Ectodermal cell (in vitro differentiated cells): ENCODE results near the gene PRKAG1.

Source experiments
- H3K27ac ChIP-seq: 2 replicates; pipeline ENCODE4 v1.7.0; 2013; ENCODE audit warnings: mild to moderate bottlenecking, low read depth, low read length; ENCODE audit not compliant: insufficient read depth, poor library complexity, severe bottlenecking
- H3K27me3 ChIP-seq: 2 replicates; pipeline ENCODE4 v1.7.0; 2013; ENCODE audit warnings: mild to moderate bottlenecking, low read length; ENCODE audit not compliant: insufficient read depth, control insufficient read depth, poor library complexity, severe bottlenecking
- H3K36me3 ChIP-seq: one replicate; pipeline ENCODE4 v1.7.0; 2013; ENCODE audit warnings: low read length; ENCODE audit not compliant: control insufficient read depth, insufficient read depth
- H3K4me1 ChIP-seq: one replicate; pipeline ENCODE4 v1.7.0; 2013; ENCODE audit warnings: low read length; ENCODE audit not compliant: control insufficient read depth, insufficient read depth
- H3K4me3 ChIP-seq: 2 replicates; pipeline ENCODE4 v1.7.0; 2013; ENCODE audit warnings: low read depth, low read length, control low read depth; ENCODE audit not compliant: insufficient read depth
- H3K9me3 ChIP-seq: 2 replicates; pipeline ENCODE4 v1.7.0; 2013; ENCODE audit warnings: mild to moderate bottlenecking, low read length, moderate library complexity; ENCODE audit not compliant: control insufficient read depth
- WGBS, 2 experiments: methylation state at CpG; one replicate each; pipeline ENCODE4 v1.1.7; 2013; ENCODE audit warnings: missing lambda C conversion rate in 2 of 2; 5-methylcytosine and 5-hydroxymethylcytosine counted together

PRKAG1 gene

DNA sequence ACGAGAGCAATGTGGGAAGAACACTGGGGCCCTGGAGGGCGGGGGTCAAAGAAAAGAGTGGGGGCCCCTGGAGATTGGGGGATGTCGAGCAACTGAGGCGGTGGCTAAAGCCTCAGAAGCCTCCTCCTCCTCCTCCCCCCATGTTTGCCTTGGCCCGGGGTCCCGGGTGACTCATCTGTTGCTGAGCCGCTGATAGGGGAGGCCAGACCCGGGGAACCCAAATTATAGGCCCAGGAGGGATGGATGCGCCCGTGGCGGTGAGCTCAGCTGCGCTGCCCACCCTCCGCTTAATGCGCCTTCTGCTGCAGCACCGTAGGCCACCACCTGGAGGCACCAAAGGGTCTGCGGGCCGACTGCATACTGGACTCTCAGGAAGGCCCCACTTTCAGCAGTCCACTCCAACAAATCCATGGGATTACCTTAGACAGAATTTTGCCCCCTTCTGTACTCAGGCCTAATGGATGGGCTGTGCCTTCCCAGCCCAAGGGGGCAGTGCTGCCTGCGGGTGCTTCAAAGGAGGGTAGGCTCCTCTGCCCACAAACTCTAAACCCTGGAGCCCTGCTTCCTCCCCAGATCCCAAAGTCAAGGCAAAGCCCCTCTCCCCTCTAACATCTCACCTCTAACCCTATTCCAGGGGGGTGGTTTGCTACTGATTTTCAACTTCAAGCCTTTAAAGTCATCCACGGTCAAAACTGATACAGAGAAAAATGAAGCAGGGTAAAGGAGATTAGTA lies 44.5 kb downstream of the PRKAG1 start:
- 20 to 22% methylated on average over 19 of the region's 19 CpGs for WGBS, 2 experiments
- Histone ChIP-seq H3K4me1 (peaks cover 26% of the 10 kb centered on the region), H3K4me3 (no peak overlapping the region), H3K27ac (no peak overlapping the region), H3K9me3 (no peaks in the 10 kb centered on the region), H3K36me3 (no peaks in the 10 kb centered on the region), H3K27me3 (peaks cover 100% of the 10 kb centered on the region)

DNA sequence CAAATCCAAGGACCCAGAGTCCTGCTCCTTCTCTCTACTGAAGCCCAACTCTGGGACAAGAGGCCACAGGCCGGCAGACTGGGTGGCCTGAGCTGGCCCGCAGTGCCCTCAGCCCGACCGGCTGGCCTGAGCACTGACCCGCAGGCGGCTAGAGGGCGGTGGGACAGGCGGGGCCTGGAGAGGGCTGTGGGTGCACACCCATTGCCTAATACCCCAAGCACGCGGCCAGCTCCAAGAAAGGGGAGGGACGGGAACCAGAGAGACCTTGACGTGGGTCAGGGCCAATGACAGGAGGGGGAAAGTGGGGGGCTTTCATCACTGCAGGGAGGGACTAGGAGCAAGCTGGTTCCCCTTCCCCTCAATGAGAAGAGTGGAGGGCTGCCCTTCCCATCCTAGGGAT lies 45.0 kb downstream of the PRKAG1 start:
- Histone ChIP-seq H3K4me3 (no peak overlapping the region), H3K9me3 (no peaks in the 10 kb centered on the region), H3K27me3 (peaks cover 97% of the 10 kb centered on the region), H3K27ac (no peak overlapping the region), H3K4me1 (peaks cover 32% of the 10 kb centered on the region), H3K36me3 (no peaks in the 10 kb centered on the region)
- WGBS, 2 experiments, result 47 to 52% methylated on average over 12 of the region's 12 CpGs

DNA sequence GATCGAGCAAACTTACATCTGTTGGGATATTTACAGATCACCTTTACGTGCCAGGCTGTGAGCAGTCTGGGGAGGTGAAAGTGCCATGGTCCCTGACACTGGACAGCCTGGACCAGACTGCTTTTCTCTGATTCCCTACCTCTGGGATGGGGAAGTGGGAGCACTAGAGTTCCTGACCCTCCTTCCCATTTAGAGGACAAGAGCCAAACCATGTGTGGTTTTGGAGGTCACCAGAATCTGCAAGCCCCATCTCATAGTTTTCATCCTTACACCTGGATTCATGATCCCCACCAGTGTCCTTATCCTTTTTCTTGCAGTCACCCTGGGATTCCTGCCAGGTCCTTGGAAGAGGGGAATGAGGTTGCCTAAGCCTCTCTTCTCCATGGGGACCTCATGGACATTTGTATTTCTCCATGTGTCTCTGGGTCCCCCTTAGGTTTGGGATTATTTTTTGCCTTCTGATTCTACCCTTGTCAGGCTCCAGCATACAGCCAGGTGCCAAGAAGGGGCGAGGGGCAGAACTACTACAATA lies 45.6 kb downstream of the PRKAG1 start:
- no peak overlapping the region for H3K27ac ChIP-seq

DNA sequence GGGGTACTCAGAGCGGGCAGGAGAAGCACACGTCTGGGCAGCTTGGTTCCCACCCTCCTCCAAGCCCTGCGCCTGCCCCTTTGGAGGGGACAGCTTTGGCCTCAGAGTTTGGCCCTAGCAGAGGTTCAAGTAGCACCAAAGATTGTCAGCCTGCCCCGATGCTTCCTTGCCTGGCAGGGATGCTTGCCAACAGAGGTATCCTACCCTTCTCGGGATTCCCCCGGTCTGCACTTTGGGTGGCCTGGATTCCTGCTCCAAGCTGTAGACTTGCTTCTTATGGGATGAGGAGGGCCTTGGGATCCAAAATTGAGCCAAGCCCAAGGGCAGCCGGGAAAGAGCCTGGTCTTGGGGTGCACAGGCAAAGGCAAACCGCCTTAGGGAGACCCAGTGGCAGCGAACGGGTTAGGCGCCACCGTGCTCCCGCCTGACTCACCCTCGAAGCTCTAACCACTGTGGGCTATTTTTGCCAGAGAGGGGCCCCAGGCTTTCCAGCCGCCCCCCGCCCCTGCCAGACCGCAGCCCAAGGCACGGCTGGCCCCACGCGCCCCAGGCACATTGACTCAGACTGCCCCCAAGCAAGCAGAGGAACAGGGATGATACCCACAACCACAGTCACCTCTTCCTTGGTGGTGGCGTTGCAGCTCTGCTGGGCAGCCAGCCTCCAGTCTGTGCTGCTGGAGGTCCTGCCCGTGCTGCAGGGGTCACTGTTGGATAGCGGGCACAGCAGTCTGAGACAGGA lies 46.2 kb downstream of the PRKAG1 start:
- Histone ChIP-seq H3K27me3 (peaks cover 91% of the 10 kb centered on the region), H3K36me3 (no peaks in the 10 kb centered on the region), H3K4me1 (peaks cover 34% of the 10 kb centered on the region), H3K27ac (no peak overlapping the region), H3K4me3 (peak overlapping the region; percentile 48), H3K9me3 (no peaks in the 10 kb centered on the region)
- 70 to 78% methylated on average over 23 of the region's 23 CpGs for WGBS, 2 experiments

More for the DNA sequence above, 45.6 kb downstream of the PRKAG1 start:
- Histone ChIP-seq H3K27me3 (peaks cover 97% of the 10 kb centered on the region), H3K36me3 (no peaks in the 10 kb centered on the region), H3K4me3 (no peak overlapping the region), H3K4me1 (peaks cover 35% of the 10 kb centered on the region), H3K9me3 (no peaks in the 10 kb centered on the region)
- WGBS, 2 experiments, result 73 to 81% methylated on average over 3 of the region's 3 CpGs

DNA sequence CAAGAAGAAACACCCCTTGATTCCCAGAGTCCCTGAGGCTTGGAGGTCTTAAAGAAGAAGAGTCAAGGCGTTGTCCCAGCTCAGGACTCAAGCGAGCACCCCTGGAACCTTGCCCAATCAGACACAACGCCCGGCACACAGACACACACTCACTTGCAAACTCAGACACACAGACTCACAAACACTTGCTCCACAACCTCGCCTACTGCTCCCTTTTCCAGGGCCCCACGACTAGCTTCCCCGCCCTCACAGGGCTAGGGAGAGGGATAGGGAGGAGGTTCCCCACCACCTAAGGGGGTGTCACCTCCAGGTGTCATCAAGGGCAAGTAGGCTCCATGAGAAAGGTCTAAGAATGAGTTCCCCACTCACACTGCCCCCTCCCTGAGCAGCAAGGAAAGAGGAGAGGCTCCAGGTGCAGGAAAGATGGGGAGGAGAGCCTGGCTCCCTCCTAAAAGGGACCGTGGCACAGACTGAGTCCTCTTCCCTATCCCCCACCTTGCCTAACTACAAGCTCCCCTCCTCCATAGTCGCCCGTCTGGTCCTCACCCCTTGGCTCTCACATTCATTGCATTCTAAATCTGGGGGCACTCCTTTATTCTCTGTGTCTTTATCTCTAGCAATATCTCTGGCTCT lies 47.8 kb downstream of the PRKAG1 start:
- peaks cover 75% of the 10 kb centered on the region for H3K27me3 ChIP-seq
- no peaks in the 10 kb centered on the region for H3K9me3 ChIP-seq
- no peak overlapping the region for H3K27ac ChIP-seq
- 11 to 13% methylated on average over 10 of the region's 10 CpGs for WGBS, 2 experiments
- peaks cover 32% of the 10 kb centered on the region for H3K4me1 ChIP-seq
- no peaks in the 10 kb centered on the region for H3K36me3 ChIP-seq
- H3K4me3 ChIP-seq, result peak overlapping the region; percentile 48

DNA sequence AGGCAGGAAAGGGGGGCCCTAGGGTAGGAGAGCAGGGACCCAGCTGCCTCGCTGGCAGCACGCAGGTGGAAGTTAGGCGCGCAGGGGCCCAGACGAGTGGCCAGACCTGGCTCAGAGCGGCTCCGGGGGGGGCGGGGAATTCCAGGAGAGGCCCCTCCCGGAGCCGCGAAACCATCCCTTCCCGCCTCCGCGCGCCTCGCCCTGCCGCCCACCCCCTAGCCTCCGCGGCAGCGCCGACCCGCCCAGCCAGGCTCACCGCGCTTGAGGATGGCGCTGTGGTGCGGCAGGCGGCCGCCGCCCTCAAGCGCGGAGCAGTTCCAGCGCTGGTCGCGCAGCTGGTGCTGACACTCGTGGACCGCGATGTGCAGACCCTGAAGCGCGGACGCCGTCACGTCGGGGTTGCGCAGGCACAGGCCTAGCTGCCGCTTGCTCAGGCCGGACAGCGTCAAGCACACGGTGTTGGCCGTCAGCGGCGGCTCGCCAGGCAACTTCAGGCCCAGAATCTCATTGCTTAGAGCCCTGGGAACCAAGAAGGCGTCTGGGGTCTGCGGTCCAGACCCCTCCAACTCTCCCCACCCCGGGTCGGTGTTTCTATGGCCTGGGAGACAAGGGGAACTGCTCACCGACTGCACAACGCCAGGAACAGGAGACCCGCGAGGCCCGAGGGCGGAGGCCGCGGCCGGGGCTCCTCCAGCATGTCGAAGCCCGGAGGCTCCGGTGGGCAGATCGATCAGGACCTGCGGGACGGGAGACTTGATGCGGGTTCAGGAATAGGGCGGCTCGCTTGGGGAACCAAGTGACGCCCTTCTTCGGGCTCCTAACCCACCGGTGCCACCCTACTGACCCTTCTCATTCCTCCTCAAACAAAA lies 48.5 kb downstream of the PRKAG1 start:
- peaks cover 32% of the 10 kb centered on the region for H3K4me1 ChIP-seq
- H3K4me3 ChIP-seq, result peak overlapping the region; percentile 48
- H3K27me3 ChIP-seq, result peaks cover 68% of the 10 kb centered on the region
- no peaks in the 10 kb centered on the region for H3K9me3 ChIP-seq
- no peaks in the 10 kb centered on the region for H3K36me3 ChIP-seq
- 3% methylated on average over 77 of the region's 77 CpGs for WGBS, 2 experiments
- no peak overlapping the region for H3K27ac ChIP-seq

DNA sequence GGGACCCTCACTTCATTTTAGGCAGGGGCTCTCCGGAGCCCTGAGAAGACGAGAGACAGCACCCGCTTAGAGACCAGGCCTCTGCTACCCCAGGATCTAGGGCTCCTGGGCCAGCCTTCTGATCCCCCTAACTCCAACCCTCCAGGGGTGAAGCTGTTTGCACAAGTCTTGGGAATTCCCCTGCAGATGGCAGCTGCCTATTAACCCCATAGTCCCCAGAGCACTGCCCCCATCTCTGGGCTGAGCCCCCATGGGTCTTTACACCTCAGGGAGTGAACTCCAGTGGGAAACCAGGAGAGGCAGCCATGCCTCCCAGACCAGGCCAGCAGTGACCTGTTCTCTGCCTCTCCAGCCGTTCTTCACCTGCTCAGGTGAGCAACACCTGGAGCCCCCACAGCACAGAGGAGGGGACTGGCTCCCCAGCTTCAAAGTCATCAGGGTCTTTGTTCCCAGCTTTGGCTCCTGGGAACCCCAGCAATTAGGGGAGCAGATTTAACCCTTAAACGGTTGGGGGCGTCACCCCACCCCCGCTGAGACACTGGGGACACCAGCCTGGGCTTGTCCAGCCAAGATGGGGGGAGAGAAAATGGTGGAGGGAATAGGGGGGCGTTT lies 49.3 kb downstream of the PRKAG1 start:
- no peaks in the 10 kb centered on the region for H3K36me3 ChIP-seq
- H3K27ac ChIP-seq, result no peak overlapping the region
- 21 to 25% methylated on average over 8 of the region's 8 CpGs for WGBS, 2 experiments
- H3K4me3 ChIP-seq, result peak overlapping the region; percentile 48
- peaks cover 60% of the 10 kb centered on the region for H3K27me3 ChIP-seq
- H3K9me3 ChIP-seq, result no peaks in the 10 kb centered on the region
- peaks cover 27% of the 10 kb centered on the region for H3K4me1 ChIP-seq

DNA sequence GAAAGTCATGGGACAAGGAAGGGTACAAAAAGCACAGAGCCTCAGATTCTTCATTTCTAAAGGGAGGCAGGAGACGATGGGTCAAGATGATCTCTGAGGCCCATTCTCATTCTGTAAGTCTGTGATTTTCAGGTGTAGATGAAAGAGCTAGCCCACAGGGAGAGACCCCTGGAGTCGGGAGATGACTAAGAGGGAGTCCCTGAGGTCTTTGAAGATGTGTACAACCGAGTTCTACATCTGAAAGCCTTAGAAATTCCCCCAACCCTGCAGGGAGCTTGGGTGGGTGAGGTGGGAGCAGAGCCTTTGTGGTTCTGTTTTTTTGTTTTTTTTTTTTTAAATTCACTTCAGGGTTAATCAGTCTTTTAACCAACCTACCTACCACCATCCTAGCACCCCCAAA lies 50.1 kb downstream of the PRKAG1 start:
- WGBS, 2 experiments, result 17 to 18% methylated on average over 3 of the region's 3 CpGs
- no peaks in the 10 kb centered on the region for H3K9me3 ChIP-seq
- peaks cover 52% of the 10 kb centered on the region for H3K27me3 ChIP-seq
- no peak overlapping the region for H3K27ac ChIP-seq
- H3K4me3 ChIP-seq, result no peak overlapping the region
- no peaks in the 10 kb centered on the region for H3K36me3 ChIP-seq
- peaks cover 26% of the 10 kb centered on the region for H3K4me1 ChIP-seq

DNA sequence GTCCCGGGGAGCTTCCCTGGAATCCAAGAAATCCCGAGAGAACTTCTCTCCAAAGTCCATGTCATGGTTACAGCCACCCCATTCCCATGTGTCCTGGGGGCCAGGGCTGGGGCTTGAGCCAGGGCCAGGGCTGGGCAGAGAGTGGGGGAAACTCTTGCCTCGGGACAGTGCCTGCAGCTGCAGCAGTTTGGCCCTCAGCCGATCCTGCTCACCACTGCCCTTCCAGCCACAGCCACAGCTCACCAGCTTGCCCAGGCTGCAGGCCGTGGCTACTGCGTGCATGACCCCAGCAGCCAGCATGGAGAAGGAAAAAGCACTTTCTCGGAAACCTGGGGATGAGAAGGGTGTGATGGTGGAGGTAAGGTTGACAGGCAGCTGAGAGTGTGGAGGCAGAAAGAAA lies 50.6 kb downstream of the PRKAG1 start:
- Histone ChIP-seq H3K4me3 (no peak overlapping the region), H3K27ac (no peak overlapping the region), H3K4me1 (peaks cover 26% of the 10 kb centered on the region), H3K9me3 (no peaks in the 10 kb centered on the region), H3K36me3 (no peaks in the 10 kb centered on the region), H3K27me3 (peaks cover 47% of the 10 kb centered on the region)
- 49 to 52% methylated on average over 7 of the region's 7 CpGs for WGBS, 2 experiments
